MM.1S (cell line): ENCODE measurements around the gene SEL1L3.

Source experiments
- DNase-seq: peaks from one replicate; pipeline ENCODE4 v3.0.0-alpha.2; 2015
- H2AFZ ChIP-seq: fragments of 300-600 bp; sonication (generic); 2 replicates; pipeline ENCODE4 v1.6.0; 2016; ENCODE audit warnings: antibody characterized with exemption, low read length
- H3F3A ChIP-seq: fragments of 300-600 bp; sonication (generic); 2 replicates; pipeline ENCODE4 v1.6.1; 2016; ENCODE audit warnings: mild to moderate bottlenecking, antibody characterized with exemption, low read length, moderate library complexity, mixed read lengths; ENCODE audit not compliant: insufficient read depth
- H3K27ac ChIP-seq: fragments of 300-600 bp; sonication (generic); 2 replicates; pipeline ENCODE4 v1.5.1; 2016; ENCODE audit warnings: mild to moderate bottlenecking, low read length
- H3K27me3 ChIP-seq: fragments of 300-600 bp; sonication (generic); replicated peaks from 2 replicates; pipeline ENCODE4 v1.6.0; 2016; ENCODE audit warnings: low read length; ENCODE audit not compliant: insufficient read depth
- H3K36me3 ChIP-seq: fragments of 300-600 bp; sonication (generic); replicated peaks from 2 replicates; pipeline ENCODE4 v1.6.1; 2016; ENCODE audit warnings: mild to moderate bottlenecking, low read length, mixed read lengths; ENCODE audit not compliant: insufficient read depth
- H3K4me1 ChIP-seq: fragments of 300-600 bp; sonication (generic); 2 replicates; pipeline ENCODE4 v1.6.1; 2016; ENCODE audit warnings: low read length, mixed read lengths
- H3K4me2 ChIP-seq: fragments of 300-600 bp; sonication (generic); 2 replicates; pipeline ENCODE4 v1.6.0; 2016; ENCODE audit warnings: low read depth, low read length
- H3K4me3 ChIP-seq: fragments of 300-600 bp; sonication (generic); 2 replicates; pipeline ENCODE4 v1.5.1; 2016; ENCODE audit warnings: low read length, mixed read lengths
- H3K79me2 ChIP-seq: fragments of 300-600 bp; sonication (generic); 2 replicates; pipeline ENCODE4 v1.6.1; 2016; ENCODE audit warnings: mixed run types, low read length, mixed read lengths
- H3K9ac ChIP-seq: fragments of 300-600 bp; sonication (generic); 2 replicates; pipeline ENCODE4 v1.6.1; 2016; ENCODE audit warnings: low read length, mixed read lengths
- H3K9me2 ChIP-seq: fragments of 300-600 bp; sonication (generic); replicated peaks from 2 replicates; pipeline ENCODE4 v1.6.1; 2016; ENCODE audit warnings: mild to moderate bottlenecking, low read length, mixed read lengths; ENCODE audit not compliant: insufficient read depth
- H3K9me3 ChIP-seq: fragments of 300-600 bp; sonication (generic); replicated peaks from 2 replicates; pipeline ENCODE4 v1.6.1; 2016; ENCODE audit warnings: mild to moderate bottlenecking, low read length, mixed read lengths; ENCODE audit not compliant: insufficient read depth
- H4K20me1 ChIP-seq: fragments of 300-600 bp; sonication (generic); 2 replicates; pipeline ENCODE4 v1.6.1; 2016; ENCODE audit warnings: mild to moderate bottlenecking, low read length, moderate library complexity, mixed read lengths; ENCODE audit not compliant: insufficient read depth
- CTCF ChIP-seq: fragments of 300-600 bp; sonication (generic); IDR thresholded peaks from 2 replicates; pipeline ENCODE4 v1.5.1; 2016; ENCODE audit warnings: antibody characterized with exemption, low read length, mixed read lengths
- EZH2 ChIP-seq: fragments of 300-600 bp; sonication (generic); optimal IDR thresholded peaks from 2 replicates; pipeline ENCODE3; 2017; ENCODE audit warnings: low read depth, mild to moderate bottlenecking, antibody characterized with exemption, low read length, mixed read lengths
- EZH2phosphoT487 ChIP-seq: fragments of 300-600 bp; sonication (generic); IDR thresholded peaks from 2 replicates; pipeline ENCODE4 v1.6.1; 2018; ENCODE audit warnings: antibody characterized with exemption, low read length

Gene SEL1L3

GRCh38 chr4:25857851-25858400 is 4.9 kb downstream of the SEL1L3 start:
- Histone ChIP-seq H3K4me3 (no peak overlapping the region), H3K79me2 (peaks cover 93% of the 10 kb centered on the region), H3K27ac (no peak overlapping the region), H3K9me2 (no peaks in the 10 kb centered on the region), H3K9ac (no peak overlapping the region), H4K20me1 (no peaks in the 10 kb centered on the region), H3F3A (peaks cover 14% of the 10 kb centered on the region), H3K4me1 (peaks cover 30% of the 10 kb centered on the region), H3K27me3 (no peaks in the 10 kb centered on the region), H3K9me3 (no peaks in the 10 kb centered on the region), H3K36me3 (no peaks in the 10 kb centered on the region), H3K4me2 (no peak overlapping the region), H2AFZ (no peak overlapping the region)
- no peak for DNase-seq
- no peak for TF ChIP-seq CTCF
- no peak for TF ChIP-seq EZH2phosphoT487
- no peak for TF ChIP-seq EZH2

- Histone ChIP-seq H3K9ac (no peak overlapping the region), H4K20me1 (no peaks in the 10 kb centered on the region), H3K36me3 (no peaks in the 10 kb centered on the region), H3K4me3 (no peak overlapping the region), H3K4me1 (peaks cover 30% of the 10 kb centered on the region), H3K27me3 (no peaks in the 10 kb centered on the region), H3K4me2 (no peak overlapping the region), H3K27ac (no peak overlapping the region), H2AFZ (no peak overlapping the region), H3K9me2 (no peaks in the 10 kb centered on the region), H3K9me3 (no peaks in the 10 kb centered on the region), H3K79me2 (peaks cover 98% of the 10 kb centered on the region), H3F3A (peaks cover 14% of the 10 kb centered on the region)
- DNase-seq: no peak
- TF ChIP-seq EZH2phosphoT487: no peak
- TF ChIP-seq EZH2: no peak
- no peak; the same call in 1 of the 2 replicates for TF ChIP-seq CTCF
These were observed 5.4 kb downstream of the SEL1L3 start for GRCh38 chr4:25857403-25857802.

- Histone ChIP-seq H3K27ac (no peak overlapping the region), H4K20me1 (no peaks in the 10 kb centered on the region), H3K9me2 (no peaks in the 10 kb centered on the region), H3K9ac (no peak overlapping the region), H2AFZ (no peak overlapping the region), H3K4me1 (peaks cover 30% of the 10 kb centered on the region), H3K4me2 (no peak overlapping the region), H3K4me3 (no peak overlapping the region), H3F3A (peaks cover 14% of the 10 kb centered on the region), H3K9me3 (no peaks in the 10 kb centered on the region), H3K27me3 (no peaks in the 10 kb centered on the region), H3K79me2 (peaks cover 98% of the 10 kb centered on the region), H3K36me3 (no peaks in the 10 kb centered on the region)
- DNase-seq: no peak
- no peak for TF ChIP-seq CTCF
- TF ChIP-seq EZH2phosphoT487: no peak
- no peak for TF ChIP-seq EZH2
These were observed 6.0 kb downstream of the SEL1L3 start for GRCh38 chr4:25856756-25857155.
